Body of pancreas (tissue), 4 donors: ENCODE results near the gene ENTPD2.

ENCODE experiments used
- CTCF ChIP-seq, 7 experiments: fragments of 450-650 bp in 4 of 7; fragments of 200-600 bp in 3 of 7; sonication (generic) in 3 of 7; IDR thresholded peaks; one replicate each; pipeline ENCODE4 v1.5.1; 2016 to 2019; ENCODE audit warnings: antibody characterized with exemption in 7 of 7
- POLR2A ChIP-seq, 3 donors: fragments of 450-650 bp; IDR thresholded peaks; one replicate each; pipeline ENCODE4 v1.6.1; 2016; ENCODE audit warnings: antibody characterized with exemption in 3 of 3, mild to moderate bottlenecking in 2 of 3

- no peak for TF ChIP-seq CTCF (IDR thresholded peaks at IDR 0.05)
- TF ChIP-seq POLR2A (IDR thresholded peaks at IDR 0.05) = no peak
Observed at GRCh38 chr9:137041124-137041523, 12.7 kb downstream of the ENTPD2 start.
